Astrocyte (in vitro differentiated cells and primary cell): ENCODE results near the gene FAM209A. TPM values are rescaled to one million over a fixed set of nuclear protein-coding genes. Genes with fewer than 3 reads are reported as not detected.

Experiments
- DNase-seq: peaks from one replicate; pipeline ENCODE4 v3.0.0-alpha.2; 2010; ENCODE audit warnings: low read depth
- FAIRE-seq: peaks from 2 replicates; lab custom pipeline; 2011; peaks lifted over from hg19 to GRCh38; lab: Jason Lieb, UNC
- H2AFZ ChIP-seq: 2 replicates; pipeline ENCODE4 v1.6.0; 2012; ENCODE audit warnings: low read depth, low read length, inconsistent platforms
- H3K27ac ChIP-seq: 2 replicates; pipeline ENCODE4 v1.5.1; 2011; ENCODE audit warnings: low read depth, low read length, inconsistent platforms
- H3K27me3 ChIP-seq: 2 replicates; pipeline ENCODE4 v1.6.0; 2011; ENCODE audit warnings: low read length, inconsistent platforms; ENCODE audit not compliant: insufficient read depth
- H3K36me3 ChIP-seq: 2 replicates; pipeline ENCODE4 v1.5.1; 2011; ENCODE audit warnings: low read length, inconsistent platforms; ENCODE audit not compliant: insufficient read depth
- H3K4me1 ChIP-seq: 2 replicates; pipeline ENCODE4 v1.5.1; 2011; ENCODE audit warnings: low read length, inconsistent platforms; ENCODE audit not compliant: insufficient read depth
- H3K4me2 ChIP-seq: 2 replicates; pipeline ENCODE4 v1.6.0; 2012; ENCODE audit warnings: low read length, inconsistent platforms
- H3K4me3 ChIP-seq: 2 replicates; pipeline ENCODE4 v1.5.1; 2011; ENCODE audit warnings: low read depth, mild to moderate bottlenecking, low read length, inconsistent platforms; ENCODE audit not compliant: insufficient read depth
- H3K79me2 ChIP-seq: 2 replicates; pipeline ENCODE4 v1.6.0; 2012; ENCODE audit warnings: mild to moderate bottlenecking, low read length, inconsistent platforms; ENCODE audit not compliant: insufficient read depth
- H3K9ac ChIP-seq: 2 replicates; pipeline ENCODE4 v1.6.0; 2012; ENCODE audit warnings: mild to moderate bottlenecking, low read length, inconsistent platforms
- H3K9me3 ChIP-seq: 2 replicates; pipeline ENCODE4 v1.5.1; 2012; ENCODE audit warnings: low read depth, mild to moderate bottlenecking, low read length, inconsistent platforms; ENCODE audit not compliant: insufficient read depth
- H4K20me1 ChIP-seq: 2 replicates; pipeline ENCODE4 v1.6.0; 2012; ENCODE audit warnings: low read length, inconsistent platforms; ENCODE audit not compliant: insufficient read depth
- H3K27ac Mint-ChIP-seq: one replicate; pipeline ENCODE4 v1.8.0; 2021; ENCODE audit warnings: mild to moderate bottlenecking, mixed read lengths; ENCODE audit not compliant: unreplicated experiment
- H3K27me3 Mint-ChIP-seq: one replicate; pipeline ENCODE4 v1.8.0; 2021; ENCODE audit warnings: low read depth, mixed read lengths; ENCODE audit not compliant: unreplicated experiment
- H3K36me3 Mint-ChIP-seq: one replicate; pipeline ENCODE4 v1.8.0; 2021; ENCODE audit warnings: low read depth, mixed read lengths; ENCODE audit not compliant: unreplicated experiment
- H3K4me1 Mint-ChIP-seq: one replicate; pipeline ENCODE4 v1.8.0; 2021; ENCODE audit warnings: low read depth, mixed read lengths; ENCODE audit not compliant: unreplicated experiment
- H3K4me3 Mint-ChIP-seq: one replicate; pipeline ENCODE4 v1.8.0; 2021; ENCODE audit warnings: mild to moderate bottlenecking, moderate library complexity, mixed read lengths; ENCODE audit not compliant: unreplicated experiment
- H3K9me3 Mint-ChIP-seq: one replicate; pipeline ENCODE4 v1.8.0; 2021; ENCODE audit warnings: mild to moderate bottlenecking, mixed read lengths; ENCODE audit not compliant: unreplicated experiment
- CTCF ChIP-seq: IDR thresholded peaks from 2 replicates; pipeline ENCODE4 v1.5.1; 2011; ENCODE audit warnings: low read depth, mild to moderate bottlenecking, inconsistent platforms, low read length, moderate library complexity; ENCODE audit not compliant: insufficient read depth
- EZH2 ChIP-seq: IDR thresholded peaks from 2 replicates; pipeline ENCODE4 v1.6.1; 2012; ENCODE audit warnings: mild to moderate bottlenecking, low read length, inconsistent platforms; ENCODE audit not compliant: insufficient read depth
- total RNA-seq: library from RNA; stranded (reverse); gene quantifications from 2 replicates; pipeline ENCODE4 v1.2.1, GENCODE V29; 2021

The FAM209A gene
- total RNA-seq, 1 donor from 2014 or later, result 0.32 TPM

GRCh38 chr20:56566621-56567020 lies 42.1 kb downstream of the FAM209A start:
- TF ChIP-seq CTCF, result no peak
- TF ChIP-seq EZH2, result no peak
- no peak overlapping the region for H3K27ac ChIP-seq

GRCh38 chr20:56570832-56571231 lies 46.3 kb downstream of the FAM209A start:
- DNase-seq (no peak), FAIRE-seq (no peak)
- H3K36me3 ChIP-seq, result no peaks in the 10 kb centered on the region
- no peak overlapping the region for H3K9ac ChIP-seq
- peaks cover 6% of the 10 kb centered on the region for H3K27me3 ChIP-seq
- no peaks in the 10 kb centered on the region for H3K9me3 Mint-ChIP-seq
- H2AFZ ChIP-seq, result no peak overlapping the region
- no peak overlapping the region for H3K4me3 Mint-ChIP-seq
- no peak overlapping the region for H3K4me2 ChIP-seq
- no peaks in the 10 kb centered on the region for H3K9me3 ChIP-seq
- no peak overlapping the region for H3K27ac ChIP-seq
- H3K4me1 Mint-ChIP-seq, result peaks cover 7% of the 10 kb centered on the region
- no peaks in the 10 kb centered on the region for H3K4me1 ChIP-seq
- no peak overlapping the region for H3K27ac Mint-ChIP-seq
- TF ChIP-seq CTCF (no peak), EZH2 (no peak)
- H3K36me3 Mint-ChIP-seq, result no peaks in the 10 kb centered on the region
- H4K20me1 ChIP-seq, result no peaks in the 10 kb centered on the region
- peaks cover 10% of the 10 kb centered on the region for H3K27me3 Mint-ChIP-seq
- H3K79me2 ChIP-seq, result no peaks in the 10 kb centered on the region
- no peak overlapping the region for H3K4me3 ChIP-seq

More at GRCh38 chr20:56566621-56567020, 42.1 kb downstream of the FAM209A start:
- Histone ChIP-seq H3K4me3 (no peak overlapping the region), H4K20me1 (no peaks in the 10 kb centered on the region), H3K9ac (no peak overlapping the region), H3K4me2 (no peak overlapping the region), H3K27me3 (peaks cover 1% of the 10 kb centered on the region), H3K36me3 (no peaks in the 10 kb centered on the region), H2AFZ (no peak overlapping the region), H3K4me1 (no peaks in the 10 kb centered on the region), H3K9me3 (no peaks in the 10 kb centered on the region), H3K79me2 (no peaks in the 10 kb centered on the region)
- Mint-ChIP-seq H3K27ac (no peak overlapping the region), H3K9me3 (no peaks in the 10 kb centered on the region), H3K36me3 (no peaks in the 10 kb centered on the region), H3K4me1 (no peaks in the 10 kb centered on the region), H3K4me3 (no peak overlapping the region), H3K27me3 (no peaks in the 10 kb centered on the region)
- FAIRE-seq, result no peak
- no peak for DNase-seq

- no peak overlapping the region for H3K4me3 ChIP-seq
- no peaks in the 10 kb centered on the region for H3K9me3 Mint-ChIP-seq
Measured at GRCh38 chr20:56572172-56572571, 47.6 kb downstream of the FAM209A start.

More at GRCh38 chr20:56572172-56572571, 47.6 kb downstream of the FAM209A start:
- H3K9me3 ChIP-seq, result no peaks in the 10 kb centered on the region
- DNase-seq (no peak), FAIRE-seq (no peak)
- H3K79me2 ChIP-seq, result no peaks in the 10 kb centered on the region
- H3K4me2 ChIP-seq, result no peak overlapping the region
- H3K27me3 ChIP-seq, result peaks cover 6% of the 10 kb centered on the region
- no peak overlapping the region for H3K27ac Mint-ChIP-seq
- no peak overlapping the region for H3K4me3 Mint-ChIP-seq
- no peaks in the 10 kb centered on the region for H3K36me3 ChIP-seq
- H3K4me1 ChIP-seq, result no peaks in the 10 kb centered on the region
- no peaks in the 10 kb centered on the region for H4K20me1 ChIP-seq
- H2AFZ ChIP-seq, result no peak overlapping the region
- H3K36me3 Mint-ChIP-seq, result no peaks in the 10 kb centered on the region
- H3K27ac ChIP-seq, result no peak overlapping the region
- no peak for TF ChIP-seq CTCF
- TF ChIP-seq EZH2, result no peak
- peaks cover 7% of the 10 kb centered on the region for H3K4me1 Mint-ChIP-seq
- H3K9ac ChIP-seq, result no peak overlapping the region
- H3K27me3 Mint-ChIP-seq, result peaks cover 11% of the 10 kb centered on the region
